HL-60 (cell line): Measurements from ENCODE around the gene TLR2.

Experiments used
- CTCF ChIP-seq: IDR thresholded peaks from one replicate; pipeline ENCODE4 v1.5.1; 2011; ENCODE audit warnings: low read length, control low read depth, inconsistent platforms; ENCODE audit not compliant: insufficient read depth
- GABPA ChIP-seq: IDR thresholded peaks from 2 replicates; pipeline ENCODE4 v1.6.1; 2012; ENCODE audit warnings: low read depth
- POLR2AphosphoS5 ChIP-seq: IDR thresholded peaks from 2 replicates; pipeline ENCODE4 v1.6.1; 2012; ENCODE audit warnings: low read depth
- REST ChIP-seq: IDR thresholded peaks from 2 replicates; pipeline ENCODE4 v1.6.1; 2012; ENCODE audit warnings: low read depth; ENCODE audit not compliant: insufficient replicate concordance
- SPI1 ChIP-seq: IDR thresholded peaks from 2 replicates; pipeline ENCODE4 v1.6.1; 2012; ENCODE audit warnings: low read depth, mild to moderate bottlenecking, borderline replicate concordance

GRCh38 chr4:153663667-153664066 is 20.4 kb upstream of the TLR2 start:
- TF ChIP-seq CTCF, result no peak
- TF ChIP-seq REST, result no peak
- no peak for TF ChIP-seq POLR2AphosphoS5
- TF ChIP-seq GABPA, result no peak
- no peak for TF ChIP-seq SPI1
